Stimulated activated naive CD4-positive, alpha-beta T cell treated with Interleukin-2 at 50 U/mL for 16 hours (primary cell): ENCODE data around the gene DPH7.
A peak's percentile ranks its signal among the peaks of the same experiment; 100 is the strongest.
"Not testable (repeated sequence)": the region's sequence is repeated elsewhere in the genome, so short reads cannot be mapped to it uniquely, and the experiment has no call there.

ENCODE experiments used
- DNase-seq: peaks from one replicate; lab custom pipeline; 2025; lab: John Stamatoyannopoulos, UW

Gene DPH7

GRCh38 chr9:137578518-137579258 is at the start of gene DPH7:
TSS of gene DPH7 (minus strand) at chr9:137578925. CDS start at chr9:137578777, 148 bp downstream.
- DNase-seq, result peak; percentile 96

DNA sequence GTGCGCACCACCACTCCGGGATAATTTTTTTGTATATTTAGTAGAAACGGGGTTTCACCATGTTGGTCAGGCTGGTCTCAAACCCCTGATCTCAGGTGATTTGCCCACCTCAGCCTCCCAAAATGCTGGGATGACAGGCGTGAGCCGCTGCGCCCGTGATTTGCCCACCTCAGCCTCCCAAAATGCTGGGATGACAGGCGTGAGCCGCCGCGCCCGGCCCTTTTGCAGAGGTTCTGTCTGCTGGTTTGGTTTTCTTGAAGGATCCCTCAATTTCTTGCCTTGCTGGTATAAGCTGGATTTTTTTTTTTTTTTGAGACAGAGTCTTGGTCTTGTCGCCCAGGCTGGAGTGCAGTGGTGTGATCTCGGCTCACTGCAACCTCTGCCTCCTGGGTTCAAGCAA is 48.7 kb upstream of the DPH7 start:
- DNase-seq, result not testable (repeated sequence)

DNA sequence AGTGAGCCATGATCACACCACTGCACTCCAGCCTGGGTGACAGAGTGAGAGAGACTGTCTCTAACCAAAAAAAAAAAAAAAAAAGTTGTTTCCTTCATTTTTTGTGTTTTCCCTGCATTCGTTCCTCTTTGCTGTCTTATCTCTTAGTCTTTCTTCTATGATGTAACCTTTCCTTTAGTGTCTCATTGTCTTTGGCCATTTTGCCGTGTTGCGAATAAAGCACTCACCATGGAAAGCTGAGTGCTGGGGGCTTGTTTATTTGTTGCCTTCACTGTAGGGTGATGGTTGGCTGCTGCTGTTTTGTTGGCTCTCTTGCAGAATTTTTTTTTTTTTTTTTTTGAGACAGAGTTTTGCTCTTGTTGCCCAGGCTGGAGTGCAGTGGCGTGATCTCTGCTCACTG is 47.7 kb upstream of the DPH7 start:
- no peak for DNase-seq

DNA sequence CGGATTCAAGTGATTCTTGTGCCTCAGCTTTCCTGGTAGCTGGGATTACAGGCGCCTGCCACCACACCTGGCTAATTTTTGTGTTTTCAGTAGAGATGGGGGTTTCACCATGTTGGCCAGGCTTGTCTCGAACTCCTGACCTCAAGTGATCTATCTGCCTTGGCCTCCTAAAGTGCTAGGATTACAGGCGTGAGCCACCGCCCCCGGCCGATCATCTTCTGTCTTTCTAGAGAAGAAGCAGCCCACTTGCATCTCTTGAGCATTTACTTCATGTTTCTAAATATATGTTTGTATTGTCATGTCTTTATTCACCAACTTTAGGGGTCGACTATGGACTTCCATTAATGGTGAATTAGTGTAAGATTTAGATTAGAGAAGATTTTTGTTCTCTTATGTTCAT is 43.5 kb upstream of the DPH7 start:
- DNase-seq, result not testable (repeated sequence)

- DNase-seq, result no peak
Observed at GRCh38 chr9:137621131-137621757, 42.5 kb upstream of the DPH7 start.

GRCh38 chr9:137620581-137620980 is 41.9 kb upstream of the DPH7 start:
- DNase-seq, result no peak

- DNase-seq, result no peak
Observed at GRCh38 chr9:137620048-137620405, 41.3 kb upstream of the DPH7 start.

- no peak for DNase-seq
Observed at GRCh38 chr9:137619240-137620047, 40.7 kb upstream of the DPH7 start.

- DNase-seq, result peak; percentile 86
Observed at GRCh38 chr9:137618105-137619067, 39.7 kb upstream of the DPH7 start, which contains the start of gene EHMT1. TSS of gene EHMT1 (plus strand) at chr9:137619005. CDS start at chr9:137619029, 24 bp downstream.

- no peak for DNase-seq
Observed at GRCh38 chr9:137615387-137615871, 36.7 kb upstream of the DPH7 start.

- no peak for DNase-seq
Observed at GRCh38 chr9:137614631-137615386, 36.1 kb upstream of the DPH7 start.

GRCh38 chr9:137613738-137614523 is 35.2 kb upstream of the DPH7 start:
- DNase-seq, result no peak

DNA sequence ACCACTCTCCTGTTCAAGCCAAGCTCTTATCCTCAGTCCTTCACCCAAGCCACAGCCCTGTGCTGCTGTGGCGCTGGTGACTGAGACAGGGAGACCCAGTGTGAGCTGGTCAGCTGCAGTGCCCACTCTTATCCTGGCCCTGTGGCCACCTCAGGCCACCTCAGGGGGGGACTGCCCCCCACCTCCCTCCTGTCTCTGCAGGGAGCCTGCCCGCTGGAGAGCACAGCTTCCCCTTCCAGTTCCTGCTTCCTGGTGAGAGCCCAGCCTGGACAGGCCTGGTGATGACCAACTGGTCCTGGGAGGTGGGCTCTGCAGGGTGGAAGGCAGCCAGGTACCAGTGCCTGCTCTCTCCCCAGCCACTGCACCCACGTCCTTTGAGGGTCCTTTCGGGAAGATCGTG is 34.5 kb upstream of the DPH7 start:
- DNase-seq, result no peak

- no peak for DNase-seq
Observed at GRCh38 chr9:137612741-137613142, 34.0 kb upstream of the DPH7 start.

DNA sequence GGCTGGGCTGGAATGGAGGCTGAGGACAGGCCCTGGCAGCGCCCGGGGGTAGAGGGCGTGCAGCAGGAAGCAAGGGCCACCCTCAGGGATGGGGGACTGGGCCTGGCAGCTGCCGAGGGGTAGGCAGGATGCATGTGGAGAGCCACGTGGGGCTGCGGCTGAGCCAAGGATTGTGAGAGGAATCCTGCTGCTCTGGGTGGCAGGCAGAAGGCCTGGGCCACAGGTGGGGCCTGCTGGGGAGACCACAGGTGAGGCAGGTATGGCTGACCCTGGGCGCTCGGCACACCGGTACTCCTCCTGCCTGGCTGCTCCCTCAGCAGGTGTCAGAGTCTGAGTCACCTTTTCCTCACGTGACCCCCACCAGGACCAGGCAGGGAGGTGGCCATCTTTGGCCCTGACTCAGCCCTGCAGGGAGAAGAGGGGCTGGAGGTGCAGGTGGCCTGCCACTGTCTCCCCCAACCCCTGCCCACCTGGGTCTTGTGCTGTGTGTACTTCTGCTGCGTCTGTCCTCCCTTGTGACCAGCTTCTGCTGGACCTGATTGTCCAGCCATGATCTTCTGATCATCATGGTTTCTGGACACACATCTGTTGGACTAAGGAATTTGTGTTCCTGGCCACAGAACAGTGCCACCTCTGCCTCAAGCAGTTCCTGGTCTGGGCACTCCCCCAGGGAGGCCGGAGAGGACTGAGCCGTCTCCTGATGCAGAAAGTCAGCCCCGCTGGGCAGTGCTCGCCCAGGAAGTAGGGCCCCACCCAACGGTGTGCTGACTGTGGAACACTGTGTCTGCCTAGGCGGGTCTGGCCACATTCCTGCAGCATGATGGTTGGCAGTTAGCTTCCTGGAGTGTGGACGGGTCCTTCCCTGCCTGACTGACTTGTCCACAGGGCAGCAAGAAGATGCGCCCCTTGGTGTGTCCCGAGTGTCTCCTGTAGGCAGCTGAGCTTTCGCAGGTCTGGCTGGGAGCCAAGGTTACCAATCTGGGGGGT is 33.2 kb upstream of the DPH7 start:
- DNase-seq, result peak; percentile 25

GRCh38 chr9:137610944-137611343 is 32.2 kb upstream of the DPH7 start:
- no peak for DNase-seq

DNA sequence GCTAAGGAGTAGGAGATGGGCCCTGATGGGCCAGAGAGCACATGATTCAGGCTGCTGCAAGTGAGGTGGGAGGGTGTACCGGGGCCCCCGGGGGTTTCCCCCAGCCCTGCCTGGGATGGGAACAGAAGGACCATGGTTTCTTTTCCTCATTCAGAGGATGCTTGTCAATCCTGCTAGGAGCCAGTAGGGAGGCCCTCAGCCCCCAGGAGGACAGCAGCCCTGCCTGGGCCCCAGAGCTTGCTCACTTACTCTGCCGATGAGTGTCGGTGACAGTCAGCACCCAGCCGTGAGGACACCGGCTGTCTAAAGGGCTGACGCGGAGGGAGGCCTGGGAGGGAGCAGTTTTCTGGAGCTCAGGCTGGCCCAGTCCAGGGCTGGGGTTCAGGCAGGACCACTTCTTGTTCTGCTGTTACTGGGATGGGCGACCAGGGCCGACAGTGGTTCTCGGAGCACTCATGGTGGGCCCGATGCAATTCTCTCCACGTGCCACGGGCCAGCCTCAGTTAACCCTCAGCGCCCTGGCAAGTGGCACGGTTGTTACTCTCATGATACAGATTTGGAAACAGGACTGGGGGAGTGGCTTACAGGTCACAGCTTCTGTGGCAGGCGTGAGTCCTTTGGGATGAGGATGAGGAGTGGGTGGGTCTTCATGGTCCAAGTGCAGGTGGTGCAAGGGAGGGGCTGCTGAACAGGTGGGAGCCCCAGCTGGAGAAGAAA is 28.6 kb upstream of the DPH7 start:
- DNase-seq, result no peak

GRCh38 chr9:137606734-137607138 is 28.0 kb upstream of the DPH7 start:
- DNase-seq, result no peak
